HG03457 (cell line): Measurements from ENCODE around the gene MPV17L2.

ENCODE experiments used
- ATAC-seq: cut with Tn5 transposase; IDR thresholded peaks from one replicate; pipeline ENCODE4 v1.9.1; 2021; ENCODE audit warnings: moderate number of reproducible peaks; ENCODE audit not compliant: unreplicated experiment

MPV17L2 gene

DNA sequence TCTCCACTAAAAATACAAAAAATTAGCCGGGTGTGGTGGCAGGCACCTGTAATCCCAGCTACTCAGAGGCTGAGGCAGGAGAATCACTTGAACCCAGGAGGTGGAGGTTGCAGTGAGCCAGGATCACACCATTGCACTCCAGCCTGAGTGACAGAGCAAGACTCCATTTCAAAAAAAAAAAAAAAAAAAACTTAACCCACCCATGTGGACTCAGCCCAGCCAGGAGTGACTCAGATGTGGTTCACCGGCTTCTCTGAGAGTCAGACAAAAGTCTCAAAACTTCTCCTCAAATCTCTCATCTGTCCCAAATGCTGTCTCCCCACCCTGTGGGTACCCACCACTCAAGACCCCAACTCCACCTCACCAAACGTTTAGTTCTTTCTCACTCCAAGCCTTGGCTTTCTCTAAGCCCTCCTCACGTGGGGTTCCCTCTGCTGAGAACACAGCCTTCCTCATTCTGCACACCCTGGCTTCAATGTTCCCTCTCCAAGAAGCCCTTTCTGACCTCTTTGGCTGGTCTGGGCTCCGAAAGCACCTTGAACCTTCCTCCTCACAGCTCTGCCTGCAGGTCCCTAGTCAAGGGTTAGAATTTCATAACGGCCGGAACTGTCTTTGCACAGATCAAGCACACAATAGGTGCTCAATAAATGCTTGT is 21.9 kb downstream of the MPV17L2 start:
- ATAC-seq, result no peak

DNA sequence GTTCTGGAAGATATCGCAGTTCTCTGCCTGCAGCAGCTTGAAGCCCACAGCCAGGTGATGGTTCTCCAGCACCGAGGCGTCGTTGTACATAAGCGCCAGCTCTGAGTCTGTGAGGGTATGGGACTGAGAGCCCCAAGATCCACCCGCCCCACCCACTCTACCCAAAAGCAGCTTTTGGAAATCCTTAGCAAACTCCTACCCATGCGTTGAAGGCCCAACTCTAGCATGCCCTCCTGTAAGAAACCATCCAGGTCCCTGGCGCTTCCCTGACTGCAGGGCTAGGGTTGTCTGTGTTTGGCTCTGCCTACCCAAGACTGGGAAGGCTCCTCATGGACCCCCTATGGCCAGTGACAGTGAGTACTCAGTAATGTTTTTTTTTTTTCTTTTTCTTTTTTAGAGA is 23.8 kb downstream of the MPV17L2 start:
- no peak for ATAC-seq

DNA sequence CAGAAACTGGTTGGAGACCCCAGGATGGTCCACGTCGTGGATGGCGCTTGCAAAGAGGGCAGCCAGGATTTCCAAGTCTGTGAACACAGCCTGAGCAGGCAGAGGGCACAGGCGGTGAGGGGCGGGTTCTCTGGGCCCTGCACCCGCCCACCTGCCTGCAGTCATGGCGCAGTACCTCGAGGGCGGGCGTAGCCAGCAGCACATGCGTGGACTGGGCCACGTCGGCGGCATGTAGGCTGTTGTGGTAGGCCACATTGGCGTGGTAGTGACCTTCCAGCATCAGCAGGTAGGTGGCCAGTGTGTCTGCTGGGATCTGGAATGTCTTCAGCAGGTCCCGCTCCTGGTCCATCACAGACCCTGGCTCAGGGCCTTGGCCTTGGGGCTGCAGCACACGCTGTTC is 25.1 kb downstream of the MPV17L2 start:
- ATAC-seq, result no peak

DNA sequence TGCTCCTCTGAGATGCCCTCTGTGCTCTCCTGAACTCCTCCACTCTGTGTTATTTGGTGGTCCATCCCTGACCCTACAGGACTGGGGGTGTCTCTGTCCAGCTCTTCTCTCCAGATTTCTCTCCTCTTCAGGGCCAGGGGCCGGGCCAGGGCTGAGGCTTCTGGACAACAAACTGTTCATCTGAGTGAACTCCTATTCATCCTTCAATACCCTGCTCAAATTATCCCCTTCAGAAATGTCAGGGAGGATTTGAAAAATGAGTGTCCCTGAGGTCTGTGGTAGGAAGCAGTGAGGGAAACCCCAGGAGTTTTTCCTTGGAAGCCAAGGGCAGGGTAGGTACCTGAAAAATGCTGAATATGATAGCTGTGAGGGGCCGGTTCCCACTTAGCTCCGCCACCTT is 25.6 kb downstream of the MPV17L2 start:
- ATAC-seq, result no peak

DNA sequence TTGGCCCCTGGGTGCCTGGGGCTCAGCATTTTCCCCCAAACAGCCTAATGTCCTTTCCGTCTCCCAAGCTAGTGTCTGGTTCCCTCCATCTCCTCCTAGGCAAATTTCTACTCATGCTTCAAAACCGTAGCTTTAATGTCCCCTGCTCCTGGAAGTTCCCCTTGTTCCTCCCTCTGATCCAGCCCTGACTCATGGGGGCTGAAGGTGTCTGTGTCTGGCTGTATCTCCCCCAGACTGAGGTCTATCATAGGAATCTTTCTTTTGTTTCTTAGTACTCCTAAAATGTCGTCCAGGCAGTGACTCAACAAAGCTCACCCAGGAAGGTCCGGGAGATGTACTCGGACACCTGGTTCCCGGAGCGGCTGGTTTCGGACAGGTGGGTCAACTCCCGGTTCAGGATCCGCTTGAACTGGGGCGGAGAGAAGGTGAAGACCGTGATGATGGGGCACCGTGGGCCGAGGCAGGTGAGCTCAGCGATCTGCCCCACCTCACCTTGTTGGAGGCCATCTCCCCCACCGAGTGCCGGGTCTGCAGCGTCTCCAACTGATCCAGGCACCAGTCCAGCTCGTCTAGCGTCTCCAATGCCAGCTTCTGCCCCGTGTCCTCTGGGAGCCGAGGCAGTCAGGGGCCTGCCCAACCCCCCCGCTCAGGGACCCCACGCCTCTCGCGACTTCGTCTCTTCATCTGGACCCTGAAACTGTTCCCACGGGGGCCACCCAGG is 27.1 kb downstream of the MPV17L2 start:
- ATAC-seq, result no peak

DNA sequence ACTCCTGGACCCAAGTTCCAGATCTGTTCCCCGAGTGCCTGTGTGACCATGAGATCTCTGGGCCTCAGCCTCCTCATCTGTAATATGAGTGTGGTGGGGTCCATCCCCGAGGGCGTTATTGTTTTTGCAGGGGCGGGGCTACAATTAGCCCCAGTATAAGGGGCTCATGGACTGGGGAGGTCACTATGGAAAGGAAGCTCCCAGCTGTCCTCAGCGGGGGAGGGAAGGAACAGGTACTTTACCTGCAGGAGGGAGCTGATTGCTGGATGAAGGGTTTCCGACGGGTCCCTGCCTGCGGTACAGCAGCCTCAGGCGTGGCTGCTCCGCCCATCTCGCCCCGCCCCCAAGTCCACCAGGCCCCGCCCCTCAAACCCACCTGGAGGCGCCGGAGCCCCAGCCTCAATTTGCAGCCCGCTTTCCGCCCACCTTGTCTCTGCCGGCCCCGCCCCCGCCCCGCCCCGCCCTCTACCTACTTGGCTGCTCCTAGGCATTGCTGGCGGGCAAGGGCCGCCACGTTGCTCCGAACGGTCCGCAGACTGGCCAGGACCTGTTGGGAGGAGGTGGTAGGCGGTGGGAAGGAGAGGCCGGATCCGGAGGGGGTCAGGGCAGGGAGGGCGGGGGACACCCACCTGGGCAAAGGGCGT is 27.7 kb downstream of the MPV17L2 start:
- ATAC-seq, result no peak

DNA sequence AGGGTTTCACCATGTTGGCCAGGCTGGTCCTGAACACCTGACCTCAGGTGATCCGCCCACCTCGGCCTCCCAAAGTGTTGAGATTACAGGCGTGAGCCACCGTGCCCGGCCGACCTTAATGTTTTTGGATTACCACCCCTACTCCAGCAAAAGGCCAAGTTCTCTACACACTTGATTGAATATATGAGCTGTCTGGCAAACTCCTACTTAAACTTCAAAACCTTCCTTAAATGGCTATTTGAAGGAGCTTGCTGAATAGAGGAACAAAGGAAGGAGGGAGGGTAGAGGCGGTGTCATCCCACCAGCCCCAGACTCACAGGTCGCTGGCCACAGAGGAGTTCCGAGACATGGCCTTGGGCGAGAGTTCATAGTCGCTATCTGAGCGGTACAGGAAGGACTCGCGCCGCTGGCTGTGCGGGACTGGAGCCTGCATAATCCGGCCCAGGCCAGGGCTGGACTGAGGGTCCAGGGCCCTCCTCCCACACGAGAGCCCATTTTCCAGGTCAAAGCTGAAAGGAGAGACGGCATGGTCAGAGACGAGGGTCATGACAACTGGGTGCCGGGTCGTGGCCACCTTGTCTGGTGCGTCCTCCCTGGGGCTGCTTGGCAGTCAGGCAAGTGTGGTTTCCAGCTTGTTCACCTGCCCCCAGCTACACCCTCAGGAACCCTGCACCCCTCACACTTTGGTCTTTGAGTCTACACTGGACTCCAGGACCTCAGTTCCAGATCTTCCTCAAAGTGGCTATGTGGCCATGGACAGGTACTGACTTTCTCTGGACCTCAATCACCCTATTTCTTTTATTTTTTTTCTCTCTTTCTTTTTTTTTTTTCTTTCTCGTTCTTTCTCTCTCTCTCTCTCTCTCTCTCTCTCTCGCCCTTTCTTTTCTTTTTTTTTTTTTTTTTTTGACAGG is 29.1 kb downstream of the MPV17L2 start:
- ATAC-seq, result no peak

DNA sequence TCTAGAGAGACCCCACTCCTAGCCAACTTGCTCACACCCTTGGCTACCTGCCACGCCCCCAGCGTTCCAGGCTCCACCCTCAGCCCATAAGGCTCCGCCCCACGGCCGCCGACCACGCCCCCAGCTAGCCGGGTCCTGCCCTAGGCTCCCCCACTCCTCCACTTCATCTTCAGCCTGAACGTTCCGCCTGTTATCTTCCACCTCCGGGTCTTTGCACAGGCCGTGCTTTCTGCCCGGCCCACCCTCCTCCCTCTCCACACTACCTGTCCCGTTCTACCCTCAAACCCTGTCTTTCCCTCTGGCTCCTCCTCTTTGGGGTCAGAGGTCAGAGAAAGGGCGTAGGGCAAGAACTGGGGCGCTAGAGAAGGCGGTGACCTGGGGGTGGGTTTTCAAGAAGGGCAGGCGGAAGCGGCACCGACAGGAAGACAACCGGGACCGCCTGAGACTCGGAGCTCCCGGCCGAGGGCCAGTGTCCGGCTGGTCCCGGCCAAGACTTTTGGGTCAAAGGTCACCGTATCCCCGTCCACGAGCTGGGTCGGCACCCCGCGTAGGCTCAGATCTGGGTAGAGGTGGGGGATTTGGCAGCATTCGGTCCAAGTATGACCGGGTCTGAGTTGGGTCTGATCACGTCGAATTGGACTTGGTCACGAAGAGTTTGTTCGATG is 31.0 kb downstream of the MPV17L2 start:
- ATAC-seq, result no peak

DNA sequence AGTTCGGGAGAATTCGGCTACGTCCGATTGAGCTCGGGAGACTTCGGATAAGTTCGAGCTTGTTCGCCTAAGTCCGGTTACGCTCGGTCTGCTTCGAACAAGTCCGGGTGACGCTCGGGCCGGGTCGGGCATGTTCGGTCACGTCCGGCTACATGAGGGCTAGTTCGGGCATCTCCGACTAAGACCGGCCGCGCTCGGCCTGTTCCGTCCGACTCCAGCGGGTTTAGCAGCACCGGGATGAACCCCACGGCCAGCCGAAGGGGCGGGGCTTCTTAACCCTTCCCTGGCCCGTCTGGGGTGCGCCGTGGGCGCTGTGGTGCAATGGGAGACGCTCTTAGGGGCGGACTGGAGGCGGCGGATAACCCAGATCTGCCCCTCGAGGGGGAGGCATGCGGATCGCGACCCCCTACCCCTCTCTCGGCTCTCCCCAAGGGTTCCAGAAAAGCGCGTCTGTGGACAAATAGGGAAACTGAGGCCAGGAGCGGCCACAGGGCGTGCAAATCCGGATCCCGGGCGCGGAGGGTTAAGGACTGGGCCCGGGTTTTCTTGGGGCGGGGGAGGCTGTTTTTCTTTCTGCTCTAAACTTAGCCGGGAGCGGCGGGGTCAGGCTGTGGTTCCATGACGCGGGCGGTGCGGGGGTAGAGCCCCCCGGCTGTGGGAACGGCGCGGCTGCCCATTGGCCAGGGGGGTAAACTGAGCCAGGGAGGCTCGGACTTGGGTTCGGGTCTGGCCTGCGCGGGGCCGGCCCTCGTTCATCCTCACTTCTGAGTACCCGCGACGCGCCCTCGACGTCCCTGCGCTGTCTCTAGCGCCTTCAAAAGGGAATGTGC is 31.7 kb downstream of the MPV17L2 start:
- peak; percentile 84 for ATAC-seq

DNA sequence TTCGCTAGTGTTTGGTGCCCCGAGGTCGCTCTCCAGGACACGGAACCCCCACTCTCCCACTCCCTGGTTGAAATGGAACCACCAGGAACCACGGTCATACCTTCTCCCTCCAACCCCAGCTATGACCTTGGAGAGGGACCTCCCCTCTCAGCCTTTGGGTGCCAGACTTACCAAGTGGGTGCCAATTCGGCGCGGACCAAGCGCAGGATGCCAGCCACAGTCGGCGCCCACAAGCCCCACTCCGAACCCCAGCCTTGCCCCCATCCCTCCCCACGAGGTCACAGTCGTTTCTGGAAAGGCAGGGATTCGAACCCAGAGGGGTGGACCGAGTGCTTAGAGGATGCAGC is 32.3 kb downstream of the MPV17L2 start:
- ATAC-seq, result no peak

DNA sequence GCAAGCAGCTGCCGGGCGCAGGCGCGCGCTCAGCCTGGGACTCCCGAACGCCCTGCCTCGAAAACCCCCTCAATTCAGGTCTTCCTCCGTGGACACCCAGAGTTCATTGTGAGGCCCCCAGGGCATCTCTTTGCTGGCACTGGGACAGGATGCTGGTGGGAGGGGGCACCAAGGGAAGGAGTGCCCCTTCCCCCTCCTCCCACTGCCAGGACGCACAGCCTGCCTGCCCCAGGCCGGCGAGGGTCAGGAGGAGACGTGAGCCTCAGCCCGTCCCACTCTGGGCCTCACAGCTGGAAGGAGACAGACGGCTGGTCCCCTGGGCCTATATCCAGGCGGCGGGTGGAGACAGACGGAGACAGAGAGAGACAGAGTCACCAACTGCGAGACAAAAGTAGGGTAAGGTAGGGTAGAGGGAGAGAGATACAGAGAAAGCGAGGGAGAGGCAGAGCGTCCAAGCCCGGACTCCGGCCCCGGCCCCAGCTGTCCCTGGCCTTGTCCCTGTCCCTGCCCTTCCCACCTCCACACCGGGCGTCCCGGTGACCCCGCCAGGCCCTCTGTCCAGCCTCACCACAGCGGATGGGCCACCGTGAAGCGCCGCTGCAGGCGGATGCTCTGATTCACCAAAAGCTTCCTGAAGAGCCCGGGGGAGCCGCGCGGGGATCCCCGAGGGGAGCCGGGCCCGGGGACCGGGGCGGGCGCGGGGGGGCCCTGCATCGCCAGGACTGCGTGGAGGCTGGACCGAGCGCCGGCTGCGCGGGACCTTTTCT is 32.9 kb downstream of the MPV17L2 start, which contains the start of gene PDE4C:
PDE4C (minus strand) TSS at position 737 of the 767 bp plus-strand sequence; CDS start at position 714, 23 bp downstream.
- no peak for ATAC-seq

DNA sequence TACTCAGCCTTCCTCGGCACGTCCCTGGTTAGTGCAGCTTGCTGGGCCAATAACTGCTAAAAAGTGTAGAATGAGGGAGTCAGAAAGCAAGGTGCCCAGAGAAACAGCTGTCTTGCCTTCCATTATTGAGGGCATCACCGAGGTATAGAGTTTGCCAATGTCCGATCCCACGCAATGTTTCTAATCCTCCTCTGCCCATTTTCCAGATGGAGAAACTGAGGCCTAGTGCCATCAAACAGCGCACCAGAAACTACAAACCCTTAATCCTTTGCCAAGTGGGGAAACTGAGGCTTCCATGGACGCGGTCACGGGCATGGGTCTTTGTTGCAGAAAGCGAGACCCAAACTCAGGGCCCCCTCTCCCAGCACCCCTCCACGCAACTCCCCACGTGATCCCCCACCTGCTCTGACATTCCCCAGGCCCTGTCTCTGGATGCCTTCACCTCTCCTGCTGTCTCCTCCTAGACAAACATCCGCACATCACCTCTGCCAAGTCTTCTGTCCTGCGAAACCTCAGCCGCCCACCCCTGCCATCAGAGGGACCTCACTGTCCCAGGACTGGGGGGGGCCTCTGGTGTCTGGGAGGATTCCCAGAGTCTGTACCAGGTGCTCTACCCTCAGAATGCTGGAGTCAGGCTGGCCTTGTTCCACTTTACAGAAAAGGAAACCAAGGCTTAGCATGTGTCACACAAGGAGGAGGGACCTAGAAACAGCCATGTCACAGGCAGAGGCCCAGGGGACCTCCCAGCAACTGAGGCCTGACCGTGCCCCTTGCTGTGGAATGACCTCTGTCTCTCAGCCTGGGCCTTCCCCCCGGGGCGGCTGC is 34.1 kb downstream of the MPV17L2 start:
- no peak for ATAC-seq

DNA sequence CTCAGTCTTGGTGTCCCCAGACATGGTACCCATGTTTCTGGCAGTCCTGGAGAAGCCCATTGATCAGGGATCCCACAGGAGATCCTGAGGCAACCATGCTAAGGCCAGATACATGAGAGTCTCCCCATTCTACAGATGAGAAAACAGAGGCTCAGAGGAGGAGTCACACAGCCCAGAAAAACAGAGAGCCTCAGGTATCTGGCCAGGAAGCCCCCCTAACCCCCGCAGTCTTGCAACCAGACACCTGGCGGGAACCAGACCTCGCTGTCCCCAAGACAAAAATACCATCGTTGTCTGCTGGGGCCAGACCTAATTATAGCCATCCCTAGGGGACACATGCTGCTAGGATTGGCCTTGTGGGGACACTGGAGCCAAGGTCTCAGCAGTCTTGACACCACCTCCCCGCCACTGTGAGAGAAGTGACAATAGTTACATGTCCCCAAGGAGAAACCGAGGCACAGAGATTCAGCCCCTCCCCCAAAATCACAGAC is 34.8 kb downstream of the MPV17L2 start:
- ATAC-seq, result no peak

DNA sequence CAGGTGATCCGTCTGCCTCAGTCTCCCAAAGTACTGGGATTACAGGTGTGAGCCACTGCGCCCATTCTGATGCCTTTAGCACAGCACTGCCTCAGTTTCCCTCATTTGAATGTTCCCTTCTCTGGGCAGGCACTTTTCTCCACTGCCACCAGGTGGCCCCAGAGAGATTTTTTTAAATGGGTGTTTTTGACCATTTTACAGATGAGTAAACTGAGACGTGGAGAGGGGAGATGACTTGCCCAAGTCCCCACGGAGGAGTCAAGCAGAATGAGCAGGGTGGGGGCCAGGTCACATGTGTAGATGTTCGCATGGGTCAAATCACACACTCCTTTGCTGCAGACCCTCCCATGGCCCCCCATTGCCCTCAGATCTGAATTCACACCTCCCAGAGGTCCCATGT is 36.5 kb downstream of the MPV17L2 start:
- ATAC-seq, result no peak

DNA sequence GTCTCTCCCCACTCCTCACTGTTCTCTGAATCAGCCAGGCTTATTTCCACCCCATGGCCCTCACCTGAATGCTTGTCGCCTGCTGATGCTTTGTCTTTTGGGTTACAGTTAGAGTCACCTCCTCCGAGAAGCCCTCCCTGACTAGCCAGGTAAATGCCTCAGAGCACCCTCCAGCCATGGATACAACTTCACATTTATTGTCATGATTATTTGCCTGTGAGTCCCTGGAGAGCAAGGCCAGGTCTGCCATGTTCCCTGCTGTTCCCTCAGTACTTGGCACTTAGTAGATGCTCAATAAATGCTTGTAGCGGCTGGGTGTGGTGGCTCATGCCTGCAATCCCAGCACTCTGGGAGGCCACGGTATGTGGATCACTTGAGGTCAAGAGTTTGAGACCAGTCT is 36.9 kb downstream of the MPV17L2 start:
- no peak for ATAC-seq

DNA sequence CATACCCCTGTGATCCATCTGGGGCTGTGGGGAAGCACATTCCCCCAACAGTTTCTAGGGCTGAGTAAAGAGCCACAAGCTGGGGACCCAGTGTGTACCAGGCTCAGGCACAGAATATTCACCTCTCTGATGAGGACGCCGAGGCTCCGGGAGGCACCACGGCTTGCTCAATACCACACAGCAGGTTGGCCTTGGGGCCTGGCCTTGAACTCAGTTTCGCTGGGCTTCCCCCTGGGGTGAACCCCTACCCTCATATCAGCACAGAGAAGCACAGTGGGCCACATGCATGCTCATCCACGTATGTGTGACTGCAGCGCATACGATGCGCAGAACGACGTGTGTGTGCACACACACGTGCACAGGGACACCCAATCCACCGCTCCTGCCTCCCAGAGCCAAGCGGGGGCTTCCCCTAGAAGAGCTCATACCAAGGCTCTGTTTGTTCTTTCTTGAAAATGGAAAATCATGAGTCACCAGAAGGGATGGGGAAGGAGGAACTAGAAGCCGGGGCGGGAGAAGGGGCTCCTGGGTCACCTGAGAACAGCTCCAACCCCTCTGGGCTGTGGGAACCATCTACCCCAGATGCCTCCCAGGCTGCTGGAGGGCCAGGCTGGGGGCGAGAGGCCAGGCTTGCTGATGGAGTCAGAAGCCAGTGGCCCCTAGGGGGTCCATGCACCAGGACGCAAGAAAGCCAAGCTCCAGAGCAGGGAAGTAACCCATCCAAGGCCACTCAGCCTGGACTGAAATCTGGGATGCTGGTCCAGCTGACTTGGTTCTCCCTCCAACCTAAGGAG is 38.1 kb downstream of the MPV17L2 start:
- no peak for ATAC-seq

DNA sequence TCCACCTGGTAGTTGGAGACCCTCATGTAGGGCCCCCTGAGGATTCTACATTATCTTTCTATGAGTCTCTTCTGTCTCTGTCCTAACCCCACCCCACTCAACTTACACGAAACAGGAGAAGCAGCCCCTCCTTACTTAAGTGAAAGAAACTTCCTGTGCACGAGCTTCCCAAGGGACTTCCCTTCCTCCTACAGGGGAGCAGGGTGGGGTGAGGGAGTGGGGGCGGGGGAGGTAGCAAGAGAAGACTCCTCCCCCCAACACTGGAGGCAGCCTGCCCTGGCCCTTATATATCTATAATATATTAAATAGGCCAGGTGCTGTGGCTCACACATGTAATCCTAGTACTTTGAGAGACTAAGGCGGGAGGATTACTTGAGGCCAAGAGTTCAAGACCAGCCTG is 38.8 kb downstream of the MPV17L2 start:
- no peak for ATAC-seq
